ENCODE measurements around the gene CMSS1.
"Not testable (repeated sequence)": the region's sequence is repeated elsewhere in the genome, so short reads cannot be mapped to it uniquely, and the experiment has no call there.

Gene CMSS1

GRCh38 chr3:99818818-99819217 lies 1.2 kb downstream of the CMSS1 start:
- FAIRE-seq: no peak

- FAIRE-seq: no peak
These were observed 6.4 kb downstream of the CMSS1 start for GRCh38 chr3:99823723-99824711.

GRCh38 chr3:99825004-99825640 lies 7.5 kb downstream of the CMSS1 start:
- FAIRE-seq: no peak

- FAIRE-seq: no peak
These were observed 12.2 kb downstream of the CMSS1 start for GRCh38 chr3:99829844-99830243.

GRCh38 chr3:99833617-99834205 lies 16.0 kb downstream of the CMSS1 start:
- FAIRE-seq: no peak

GRCh38 chr3:99834211-99834957 lies 16.7 kb downstream of the CMSS1 start:
- FAIRE-seq: no peak

GRCh38 chr3:99836681-99837080 lies 19.0 kb downstream of the CMSS1 start:
- no peak for FAIRE-seq

GRCh38 chr3:99837715-99838114 lies 20.1 kb downstream of the CMSS1 start:
- no peak for FAIRE-seq

- FAIRE-seq: no peak
These were observed 21.1 kb downstream of the CMSS1 start for GRCh38 chr3:99838755-99839154.

GRCh38 chr3:99839613-99840012 lies 22.0 kb downstream of the CMSS1 start:
- no peak for FAIRE-seq

GRCh38 chr3:99841949-99842348 lies 24.3 kb downstream of the CMSS1 start:
- FAIRE-seq: not testable (repeated sequence)

- FAIRE-seq: peak; percentile 31
These were observed 25.3 kb downstream of the CMSS1 start for GRCh38 chr3:99842826-99843589.

- no peak for FAIRE-seq
These were observed 26.1 kb downstream of the CMSS1 start for GRCh38 chr3:99843590-99844258.

- FAIRE-seq: no peak
These were observed 27.7 kb downstream of the CMSS1 start for GRCh38 chr3:99845331-99845730.

- no peak for FAIRE-seq
These were observed 28.3 kb downstream of the CMSS1 start for GRCh38 chr3:99845999-99846398.

- FAIRE-seq: no peak
These were observed 29.0 kb downstream of the CMSS1 start for GRCh38 chr3:99846477-99847160.

GRCh38 chr3:99848433-99848832 lies 30.8 kb downstream of the CMSS1 start:
- no peak for FAIRE-seq

- no peak for FAIRE-seq
These were observed 32.9 kb downstream of the CMSS1 start for GRCh38 chr3:99850608-99851007.

- FAIRE-seq: no peak
These were observed 34.3 kb downstream of the CMSS1 start for GRCh38 chr3:99851955-99852354.

GRCh38 chr3:99852851-99853250 lies 35.2 kb downstream of the CMSS1 start:
- FAIRE-seq: no peak

GRCh38 chr3:99854756-99855298 lies 37.2 kb downstream of the CMSS1 start:
- no peak for FAIRE-seq
